ENCODE data around the gene VPS4A.
"Not testable (repeated sequence)": the region's sequence is repeated elsewhere in the genome, so short reads cannot be mapped to it uniquely, and the experiment has no call there.

The VPS4A gene

GRCh38 chr16:69310653-69311532 lies at the start of gene VPS4A:
VPS4A (plus strand) TSS chr16:69311350; CDS start chr16:69311512, 162 bp downstream.
- DNase-seq = peak; percentile 97

- no peak for DNase-seq
These were observed 44.7 kb upstream of the VPS4A start for GRCh38 chr16:69266334-69267063.

- DNase-seq = no peak
These were observed 43.5 kb upstream of the VPS4A start for GRCh38 chr16:69267633-69268032.

DNA sequence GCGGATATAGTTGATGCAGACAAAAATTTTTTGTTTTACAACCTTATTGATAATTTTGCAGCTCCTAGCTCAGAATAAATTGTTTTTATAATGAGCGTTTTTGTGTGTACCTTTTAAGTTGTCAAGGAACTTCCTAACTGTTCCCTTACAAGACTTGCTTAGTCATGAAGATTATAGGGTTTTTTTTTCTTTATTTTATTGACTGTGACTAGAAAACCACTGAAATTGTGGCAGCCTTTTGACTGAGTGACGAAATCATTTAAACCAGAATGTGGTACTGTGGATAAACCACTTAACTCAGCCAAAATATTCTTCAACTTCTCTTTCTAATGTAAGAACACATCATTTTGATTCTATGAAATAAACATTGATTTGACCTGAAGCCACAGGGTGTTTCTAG lies 40.8 kb upstream of the VPS4A start:
- DNase-seq = no peak

DNA sequence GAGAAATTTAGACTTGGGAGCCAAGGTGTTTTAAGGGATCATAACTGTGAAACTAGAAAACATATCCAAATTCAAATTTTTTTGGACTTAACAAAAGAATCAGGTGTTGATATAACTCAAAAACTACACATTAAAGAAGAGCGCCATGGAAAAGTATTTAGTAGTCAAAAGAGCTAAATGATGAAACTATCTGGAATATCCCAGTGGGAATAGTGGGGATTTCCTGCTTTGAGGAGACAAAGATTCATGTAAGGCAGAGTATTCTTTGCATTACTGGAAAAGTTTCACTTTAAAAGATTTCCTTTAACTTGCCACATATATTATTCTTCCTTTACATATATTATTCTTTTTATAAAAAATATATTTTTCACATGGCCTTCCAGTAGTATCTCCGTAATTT lies 40.3 kb upstream of the VPS4A start:
- DNase-seq = no peak

GRCh38 chr16:69273009-69273408 lies 38.1 kb upstream of the VPS4A start:
- no peak for DNase-seq

DNA sequence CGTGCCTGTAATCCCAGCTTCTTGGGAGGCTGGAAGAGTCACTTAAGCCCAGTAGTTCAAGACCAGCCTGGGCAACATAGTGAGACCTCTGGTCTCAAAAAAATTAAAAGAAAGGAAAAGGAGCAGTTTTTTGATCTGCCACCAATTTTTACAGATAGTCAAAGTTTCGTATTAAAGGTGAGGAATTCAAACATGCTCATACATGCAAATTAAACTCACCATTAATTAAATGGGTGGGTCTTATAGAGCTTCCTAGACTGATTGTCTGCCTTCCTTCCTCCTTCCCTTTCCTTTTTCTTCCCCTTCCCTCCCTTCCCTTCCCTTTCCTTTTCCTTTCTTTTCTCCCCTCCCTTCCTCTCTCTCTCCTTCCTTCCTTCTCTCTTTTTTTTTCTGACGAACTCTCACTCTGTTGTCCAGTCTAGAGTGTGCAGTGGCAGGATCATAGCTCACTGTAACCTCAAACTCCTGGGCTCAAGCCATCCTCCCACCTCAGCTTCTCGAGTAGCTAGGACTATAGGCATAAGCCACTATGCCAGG lies 36.4 kb upstream of the VPS4A start:
- DNase-seq = no peak

DNA sequence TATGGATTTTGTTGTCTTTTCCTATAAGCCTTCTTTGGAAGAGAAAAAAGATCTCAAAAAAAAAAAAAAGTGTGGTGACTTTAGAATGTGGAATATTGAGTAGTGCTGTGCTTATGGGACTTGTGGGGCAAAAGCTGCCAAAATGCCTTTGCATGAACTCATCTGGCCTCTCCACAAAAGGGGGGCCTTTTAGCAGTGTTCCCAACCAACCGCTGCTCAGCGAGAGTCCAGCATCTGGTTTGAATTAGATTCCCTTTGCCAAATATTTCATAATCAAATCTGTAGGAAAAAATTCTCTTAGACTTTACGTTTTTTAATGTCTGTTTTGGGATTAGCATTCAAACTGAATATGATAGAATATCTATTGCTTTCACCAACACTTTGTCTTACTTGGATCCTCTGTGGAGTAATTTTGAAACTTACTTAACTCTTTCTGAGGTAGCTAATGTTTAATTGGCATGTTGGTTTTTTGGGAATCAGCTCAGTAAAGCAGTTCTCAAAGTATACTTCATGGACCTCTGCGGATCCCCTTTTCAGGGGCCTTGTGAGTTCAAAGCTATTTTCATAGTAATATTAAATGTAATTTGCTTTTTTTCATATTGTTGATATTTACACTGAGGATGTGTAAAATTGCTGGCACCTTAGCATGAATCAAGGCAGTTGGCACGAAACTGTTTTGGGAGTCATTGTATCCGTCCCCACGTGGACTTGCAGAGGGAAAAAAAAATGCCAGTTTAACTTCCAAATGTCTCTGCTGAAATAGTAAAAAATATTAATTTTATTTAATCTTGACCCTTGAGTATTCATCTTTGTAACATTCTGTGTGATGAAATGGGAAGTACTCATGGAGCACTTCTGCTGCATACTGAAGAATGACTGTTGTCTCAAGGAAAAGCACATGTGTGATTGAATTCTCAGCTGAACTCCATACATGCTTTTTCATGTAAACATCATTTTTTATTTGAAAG lies 34.7 kb upstream of the VPS4A start:
- no peak for DNase-seq

GRCh38 chr16:69277413-69277812 lies 33.7 kb upstream of the VPS4A start:
- no peak for DNase-seq

GRCh38 chr16:69283851-69284250 lies 27.3 kb upstream of the VPS4A start:
- DNase-seq = no peak

GRCh38 chr16:69285240-69285639 lies 25.9 kb upstream of the VPS4A start:
- DNase-seq = no peak

GRCh38 chr16:69286941-69287713 lies 24.0 kb upstream of the VPS4A start:
- DNase-seq = no peak

- not testable (repeated sequence) for DNase-seq
These were observed 19.5 kb upstream of the VPS4A start for GRCh38 chr16:69291657-69292056.

DNA sequence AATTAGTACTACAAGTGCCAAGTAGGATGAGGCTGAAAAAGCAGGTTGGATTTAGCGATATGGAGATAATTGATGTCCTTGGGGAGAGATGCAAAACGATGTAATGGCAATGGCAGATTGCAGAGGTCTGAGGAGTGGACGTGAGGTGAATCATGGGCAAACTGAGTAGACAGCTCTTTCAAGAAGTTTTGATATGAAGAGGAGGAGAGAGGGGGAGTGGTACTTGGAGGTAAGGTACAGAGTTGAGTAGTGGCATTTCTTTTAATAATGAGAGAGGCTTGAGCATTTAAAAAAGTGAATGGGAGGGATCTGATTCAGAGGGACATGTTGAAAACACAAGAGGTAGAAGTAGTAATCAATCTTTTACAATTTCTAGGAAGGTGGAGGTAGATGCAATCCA lies 17.7 kb upstream of the VPS4A start:
- DNase-seq = no peak

GRCh38 chr16:69294051-69294450 lies 17.1 kb upstream of the VPS4A start:
- no peak for DNase-seq

GRCh38 chr16:69296771-69297170 lies 14.4 kb upstream of the VPS4A start:
- DNase-seq = not testable (repeated sequence)

DNA sequence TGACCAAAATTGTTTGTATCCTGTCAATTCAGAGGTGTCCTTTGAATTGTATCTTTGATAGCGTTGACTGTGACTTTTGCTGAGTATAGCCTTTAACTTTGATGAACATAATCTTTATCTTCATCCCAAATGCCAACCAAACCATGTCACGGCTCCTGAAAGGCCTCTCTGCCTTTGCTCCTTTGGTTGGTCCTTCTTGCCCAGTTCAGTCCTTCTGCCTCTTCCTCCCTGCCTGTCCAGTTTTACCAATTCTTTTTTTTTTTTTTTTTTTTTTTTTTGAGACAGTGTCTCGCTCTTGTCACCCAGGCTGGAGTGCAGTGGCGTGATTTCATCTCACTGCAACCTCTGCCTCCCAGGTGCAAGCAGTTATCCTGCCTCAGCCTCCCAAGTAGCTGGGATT lies 12.9 kb upstream of the VPS4A start:
- no peak for DNase-seq

DNA sequence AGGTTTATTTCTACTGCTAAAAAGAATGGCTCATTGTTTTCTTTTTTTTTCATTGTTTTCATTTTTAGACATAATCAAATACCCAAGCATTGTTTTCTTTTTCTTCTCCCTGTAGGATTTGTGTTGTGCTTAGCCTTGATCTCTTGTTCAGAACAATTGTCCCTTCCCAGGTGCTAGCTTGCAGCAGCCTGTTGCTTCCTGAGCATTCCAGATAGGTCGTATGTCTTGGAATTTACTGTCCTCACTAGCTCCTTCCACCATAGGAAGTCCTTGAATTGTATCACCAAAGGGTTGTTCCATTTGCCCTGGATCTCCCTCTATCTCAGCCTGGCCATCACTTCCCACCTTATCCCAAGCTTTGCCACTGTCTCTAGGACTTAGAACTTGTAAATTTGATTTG lies 10.0 kb upstream of the VPS4A start:
- no peak for DNase-seq

DNA sequence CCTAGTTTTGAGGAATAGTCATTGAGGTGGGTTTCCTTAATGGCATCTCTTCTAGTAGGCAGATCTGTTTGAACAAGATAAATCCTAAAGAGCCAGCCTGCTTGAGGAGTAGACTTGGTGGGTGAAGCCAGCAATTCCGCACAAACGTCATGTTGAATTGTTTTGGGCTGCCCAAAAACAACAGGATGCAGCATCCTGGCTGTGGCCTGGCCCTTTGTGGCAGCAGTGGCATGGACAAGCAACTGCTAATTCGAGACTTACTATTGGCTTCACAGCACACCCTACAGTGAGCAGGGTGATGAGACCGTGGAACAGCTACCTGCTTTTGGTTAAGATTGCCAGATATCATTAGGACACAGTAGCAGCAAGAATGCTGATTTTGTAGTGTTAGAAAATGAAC lies 9.3 kb upstream of the VPS4A start:
- no peak for DNase-seq

DNA sequence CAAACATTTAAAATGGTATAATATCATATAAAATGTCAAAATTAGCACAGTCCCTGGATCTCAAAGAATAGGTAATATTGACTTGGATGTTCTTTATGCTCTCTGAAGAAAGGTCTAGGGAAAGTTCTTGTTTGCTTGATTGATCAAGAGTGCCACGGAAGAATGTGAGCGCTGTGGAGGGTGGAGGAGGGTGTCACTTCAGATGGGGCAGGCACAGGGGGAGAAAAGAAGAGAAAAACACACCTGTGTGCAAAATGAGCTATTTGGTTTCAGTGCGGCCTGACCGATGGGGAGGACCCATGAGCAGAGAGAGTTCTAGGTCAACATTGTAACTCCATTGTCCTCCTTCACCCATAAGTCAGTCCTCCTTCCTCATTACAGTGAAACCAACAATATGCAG lies 8.8 kb upstream of the VPS4A start:
- DNase-seq = no peak

DNA sequence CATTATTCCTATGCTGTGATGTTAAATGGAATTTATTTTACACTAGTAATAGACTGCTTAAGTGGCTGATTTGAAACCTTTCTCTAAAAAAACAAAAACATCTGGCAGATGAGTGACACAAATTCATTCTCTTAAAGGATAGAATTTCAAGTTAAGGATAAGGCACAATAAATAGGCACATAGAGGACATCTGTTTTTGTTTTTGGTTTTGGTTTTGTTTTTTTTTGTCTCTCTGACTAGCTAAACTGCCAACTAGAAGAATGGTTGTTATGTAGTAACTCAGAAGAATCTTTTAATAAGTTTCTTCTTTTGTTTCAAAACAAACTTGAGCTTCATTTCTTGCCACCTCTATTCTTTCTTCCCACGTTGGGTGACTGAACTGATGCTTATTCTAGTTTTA lies 5.1 kb upstream of the VPS4A start:
- no peak for DNase-seq

DNA sequence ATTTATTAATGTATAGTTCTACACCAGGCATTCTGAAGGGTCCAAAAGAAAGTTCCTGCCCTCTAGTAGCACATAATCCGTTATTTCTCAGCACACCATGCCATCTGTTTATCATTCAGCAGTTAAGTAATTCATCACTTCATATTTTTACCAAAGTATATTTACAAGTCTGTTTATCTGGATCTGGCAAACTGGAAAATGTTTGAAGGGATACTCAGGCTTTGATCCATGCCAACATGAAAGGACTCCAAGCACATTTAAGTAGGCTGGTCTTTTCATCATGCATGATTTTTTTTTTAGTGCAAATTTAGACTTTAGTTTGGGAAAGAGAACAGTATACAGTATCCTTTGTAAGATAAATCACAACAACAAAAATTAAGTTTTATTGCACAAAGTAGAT lies 4.1 kb upstream of the VPS4A start:
- DNase-seq = no peak

Measured in CD4-positive, alpha-beta T cell treated with Interleukin-15 for 1 hour (primary cell).